Prostate gland (tissue), 2 donors: ENCODE measurements around the gene SLC38A10.

ENCODE experiments used
- CTCF ChIP-seq, 4 experiments: fragments of 200-600 bp in 2 of 4; fragments of 450-650 bp in 2 of 4; sonication (generic) in 2 of 4; IDR thresholded peaks; 1 replicate in 3 of 4; 2 replicates in 1 of 4; pipeline ENCODE4 v1.5.1; 2016 to 2019; ENCODE audit warnings: antibody characterized with exemption in 4 of 4, mild to moderate bottlenecking in 2 of 4, moderate library complexity in 2 of 4
- POLR2A ChIP-seq: fragments of 450-650 bp; IDR thresholded peaks from one replicate; pipeline ENCODE4 v1.6.1; 2016; ENCODE audit warnings: antibody characterized with exemption, mild to moderate bottlenecking
- POLR2AphosphoS5 ChIP-seq: sonication (generic); formaldehyde crosslinking; IDR thresholded peaks from one replicate; pipeline ENCODE4 v1.6.1; 2017; ENCODE audit warnings: antibody characterized with exemption

GRCh38 chr17:81228420-81228819 is 66.7 kb downstream of the SLC38A10 start:
- no peak for TF ChIP-seq CTCF (IDR thresholded peaks at IDR 0.05)
- no peak for TF ChIP-seq POLR2A
- TF ChIP-seq POLR2AphosphoS5: no peak
